Mononuclear cell (primary cell): ENCODE data around the gene ABHD16A. TPM values are rescaled to one million over a fixed set of nuclear protein-coding genes. Genes with fewer than 3 reads are reported as not detected.
A peak's percentile ranks its signal among the peaks of the same experiment; 100 is the strongest.

Experiments
- H3K27me3 ChIP-seq: 2 replicates; pipeline ENCODE4 v1.6.0; 2011; ENCODE audit warnings: low read length, control low read depth; ENCODE audit not compliant: insufficient read depth
- H3K4me1 ChIP-seq: 2 replicates; pipeline ENCODE4 v1.5.1; 2011; ENCODE audit warnings: mild to moderate bottlenecking, low read length, control low read depth; ENCODE audit not compliant: insufficient read depth
- H3K4me3 ChIP-seq: 2 replicates; pipeline ENCODE4 v1.5.1; 2011; ENCODE audit warnings: mild to moderate bottlenecking, low read length, moderate library complexity
- H3K9me3 ChIP-seq: 2 replicates; pipeline ENCODE4 v1.5.1; 2011; ENCODE audit warnings: low read depth, mild to moderate bottlenecking, control low read depth, low read length
- total RNA-seq: library from RNA; depleted of rRNA; stranded (reverse); fragments of >200 nt; gene quantifications from one replicate; pipeline ENCODE4 v1.2.3, GENCODE V29; 2012

The ABHD16A gene
- total RNA-seq, 1 donor, result 36.9 TPM

- no peaks in the 10 kb centered on the region for H3K9me3 ChIP-seq
- peaks cover 12% of the 10 kb centered on the region for H3K4me1 ChIP-seq
- H3K27me3 ChIP-seq, result no peaks in the 10 kb centered on the region
- no peak overlapping the region for H3K4me3 ChIP-seq
These were observed 12.7 kb downstream of the ABHD16A start for GRCh38 chr6:31690231-31691077.

GRCh38 chr6:31689249-31690110 is 13.6 kb downstream of the ABHD16A start:
- peaks cover 12% of the 10 kb centered on the region for H3K4me1 ChIP-seq
- H3K9me3 ChIP-seq, result no peaks in the 10 kb centered on the region
- H3K27me3 ChIP-seq, result no peaks in the 10 kb centered on the region
- H3K4me3 ChIP-seq, result no peak overlapping the region

DNA sequence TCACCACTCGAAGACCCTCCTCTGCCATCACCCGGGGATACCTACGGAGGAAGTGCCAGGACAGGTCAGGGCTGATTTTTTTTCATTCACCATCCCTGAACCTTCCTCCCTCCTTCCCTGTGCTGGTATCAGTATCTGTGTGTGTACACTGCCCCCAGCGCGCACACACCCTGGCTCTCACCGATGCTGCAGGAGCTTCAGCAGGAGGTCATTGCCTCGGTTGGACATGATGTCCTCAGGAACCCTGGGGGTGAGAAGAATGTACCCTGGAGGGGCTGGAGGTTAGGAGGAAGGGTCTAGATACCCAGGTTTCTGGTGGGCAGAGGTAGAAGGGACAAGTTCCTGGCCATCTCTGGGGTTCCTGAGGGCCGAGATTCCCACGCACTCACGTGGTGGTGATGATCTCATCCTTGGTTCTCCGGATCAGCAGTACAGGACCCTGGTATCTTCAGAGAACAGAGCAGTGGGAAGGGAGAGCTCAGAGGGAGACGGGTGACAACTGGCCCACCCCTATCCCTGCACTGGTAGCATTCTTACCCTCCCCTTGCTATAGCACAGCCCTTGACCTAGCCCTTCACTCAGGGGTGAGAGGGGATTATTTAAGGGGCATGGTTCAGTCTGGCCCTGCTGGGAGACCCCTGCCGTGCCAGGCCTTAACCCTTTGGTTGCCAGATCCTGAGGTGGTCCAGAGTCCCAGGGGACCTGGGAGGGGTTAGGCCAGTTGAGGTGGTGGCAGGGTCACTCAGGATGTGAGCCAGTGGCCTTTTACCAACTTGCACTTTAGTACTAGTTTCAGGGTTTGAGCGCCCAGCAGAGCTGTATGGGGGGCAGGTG is 15.0 kb downstream of the ABHD16A start:
- Histone ChIP-seq H3K4me1 (peaks cover 15% of the 10 kb centered on the region), H3K4me3 (no peak overlapping the region), H3K27me3 (no peaks in the 10 kb centered on the region), H3K9me3 (no peaks in the 10 kb centered on the region)

DNA sequence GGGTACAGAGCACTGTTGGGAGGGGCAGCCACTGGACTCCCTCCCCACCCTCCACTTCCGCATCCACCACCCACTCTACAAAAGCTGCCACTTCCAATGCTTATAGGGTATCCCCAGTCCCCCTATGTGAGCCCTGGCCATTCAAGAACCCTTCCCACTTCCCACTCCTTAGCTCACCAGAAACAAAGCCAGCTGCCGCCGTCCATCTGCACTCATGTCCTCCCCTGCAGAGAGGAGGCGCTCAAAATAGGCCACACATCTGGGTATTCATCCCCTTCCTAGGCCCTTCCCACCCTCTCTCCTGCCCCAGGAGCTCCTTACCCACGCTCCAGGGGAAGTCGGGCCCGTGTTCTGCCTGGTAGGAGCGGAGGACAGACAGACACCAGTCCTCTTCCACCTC is 15.8 kb downstream of the ABHD16A start:
- Histone ChIP-seq H3K4me1 (peaks cover 16% of the 10 kb centered on the region), H3K27me3 (no peaks in the 10 kb centered on the region)

GRCh38 chr6:31686483-31686882 is 16.6 kb downstream of the ABHD16A start:
- Histone ChIP-seq H3K4me1 (peaks cover 19% of the 10 kb centered on the region), H3K9me3 (no peaks in the 10 kb centered on the region), H3K4me3 (no peak overlapping the region), H3K27me3 (no peaks in the 10 kb centered on the region)

More for the DNA sequence above, 15.8 kb downstream of the ABHD16A start:
- Histone ChIP-seq H3K9me3 (no peaks in the 10 kb centered on the region), H3K4me3 (no peak overlapping the region)

DNA sequence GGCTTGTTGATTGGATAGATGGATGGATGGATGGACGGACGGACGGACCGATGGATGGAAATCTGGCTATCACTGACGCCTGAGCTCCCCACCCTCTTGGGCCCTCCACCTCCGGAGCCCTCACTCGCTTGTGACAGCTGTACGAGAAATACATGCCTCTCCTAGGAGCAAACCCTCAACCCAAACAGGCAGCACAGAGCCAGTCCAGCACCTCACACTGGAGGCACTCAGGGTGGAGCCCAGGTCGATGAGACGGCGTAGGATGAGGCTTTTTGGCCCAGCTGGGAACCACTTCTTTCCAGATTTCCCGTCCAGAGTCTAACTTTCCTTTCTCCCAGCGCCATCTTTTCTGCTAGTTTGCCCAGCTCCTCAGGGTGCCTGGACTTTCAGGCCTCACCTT is 19.5 kb downstream of the ABHD16A start:
- no peak overlapping the region for H3K4me3 ChIP-seq
- H3K27me3 ChIP-seq, result no peaks in the 10 kb centered on the region
- H3K9me3 ChIP-seq, result no peaks in the 10 kb centered on the region
- peaks cover 21% of the 10 kb centered on the region for H3K4me1 ChIP-seq

DNA sequence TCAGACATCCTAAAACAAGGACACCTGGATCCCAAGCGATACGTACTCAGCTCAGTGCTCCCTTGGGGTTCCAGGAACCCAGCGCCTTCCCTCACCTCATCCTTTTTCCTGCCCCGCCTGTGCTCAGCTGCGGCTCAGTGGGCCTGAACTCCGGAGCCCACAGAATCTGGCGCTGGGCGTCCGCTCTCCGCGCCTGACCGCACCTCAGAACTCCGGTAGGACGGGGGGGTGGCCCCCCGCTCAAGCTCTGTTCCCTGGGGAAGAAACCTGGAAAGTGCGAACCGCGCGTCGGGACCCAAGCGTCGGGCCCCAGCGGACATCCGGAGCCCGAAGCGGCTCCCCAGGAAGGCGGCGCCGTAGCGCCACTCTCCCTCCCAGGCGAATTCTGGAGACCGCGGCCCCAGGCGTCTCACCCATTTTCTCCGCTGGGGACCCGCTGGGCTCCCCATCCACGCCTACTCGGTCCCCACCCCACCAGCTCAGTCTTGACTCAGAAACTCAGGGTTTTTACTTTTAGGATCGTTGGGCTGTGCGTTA is 21.9 kb downstream of the ABHD16A start:
- no peaks in the 10 kb centered on the region for H3K9me3 ChIP-seq

GRCh38 chr6:31680226-31681134 is 22.6 kb downstream of the ABHD16A start, which contains the start of gene LY6G5C:
TSS of gene LY6G5C (minus strand) at chr6:31681067. CDS start at chr6:31680373, 694 bp downstream.
- Histone ChIP-seq H3K4me1 (peaks cover 28% of the 10 kb centered on the region), H3K4me3 (peak within 1 kb of the TSS; percentile 45), H3K9me3 (no peaks in the 10 kb centered on the region), H3K27me3 (no peaks in the 10 kb centered on the region)

More for the DNA sequence above, 21.9 kb downstream of the ABHD16A start:
- Histone ChIP-seq H3K27me3 (no peaks in the 10 kb centered on the region), H3K4me3 (peak overlapping the region; percentile 45), H3K4me1 (peaks cover 27% of the 10 kb centered on the region)

GRCh38 chr6:31677955-31678354 is 25.2 kb downstream of the ABHD16A start:
- peaks cover 24% of the 10 kb centered on the region for H3K4me1 ChIP-seq
- no peaks in the 10 kb centered on the region for H3K27me3 ChIP-seq
- H3K4me3 ChIP-seq, result no peak overlapping the region
- no peaks in the 10 kb centered on the region for H3K9me3 ChIP-seq

DNA sequence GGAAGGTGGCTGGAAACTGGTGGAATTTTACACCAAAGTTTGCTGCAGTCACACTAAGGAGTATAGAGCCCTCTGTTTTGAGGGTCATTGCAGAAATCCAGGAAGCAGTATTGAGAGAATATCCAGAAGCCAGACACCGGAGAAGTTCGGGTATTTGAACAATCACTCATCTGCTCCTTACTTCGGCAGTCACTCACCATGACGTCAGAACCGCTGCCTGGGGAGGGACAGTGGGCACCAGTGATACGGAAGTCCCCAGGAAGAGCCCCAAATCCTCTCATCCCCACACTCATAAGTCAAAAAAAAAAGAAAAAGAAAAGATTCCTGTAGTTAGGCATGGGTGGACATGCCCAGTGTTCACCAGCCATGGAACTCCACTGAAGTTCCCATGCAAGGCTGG is 26.2 kb downstream of the ABHD16A start:
- H3K4me3 ChIP-seq, result no peak overlapping the region
- no peaks in the 10 kb centered on the region for H3K27me3 ChIP-seq

DNA sequence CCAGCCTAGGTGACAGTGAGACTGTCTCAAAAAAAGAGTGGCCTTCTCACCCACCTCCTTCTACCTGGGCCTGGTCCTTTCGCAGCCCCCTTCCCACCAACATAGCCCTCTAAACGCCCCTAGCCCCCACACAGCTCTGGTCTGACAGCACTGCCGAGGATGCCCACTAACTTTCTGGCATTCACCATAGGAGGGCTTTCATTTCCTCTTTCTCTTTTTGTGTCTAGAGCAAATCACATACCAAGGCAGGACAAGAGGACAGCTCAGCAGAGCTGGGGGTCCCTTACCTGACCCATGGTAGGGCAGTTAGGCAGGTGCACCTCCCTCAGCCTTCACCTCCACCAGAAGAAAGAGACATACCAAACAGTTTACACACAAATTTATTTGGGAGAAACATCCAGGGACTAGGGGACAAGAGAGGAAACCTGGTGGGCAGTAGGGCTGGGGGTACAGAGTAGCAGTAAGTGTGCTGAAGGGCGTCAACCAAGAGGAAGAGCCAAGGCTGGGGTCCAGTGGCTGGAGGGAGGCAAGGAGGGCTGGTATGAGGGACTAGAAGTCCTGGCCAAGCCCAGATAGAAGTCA is 26.7 kb downstream of the ABHD16A start:
- Histone ChIP-seq H3K4me1 (peaks cover 20% of the 10 kb centered on the region), H3K9me3 (no peaks in the 10 kb centered on the region), H3K4me3 (no peak overlapping the region), H3K27me3 (no peaks in the 10 kb centered on the region)

More for the DNA sequence above, 26.2 kb downstream of the ABHD16A start:
- no peaks in the 10 kb centered on the region for H3K9me3 ChIP-seq
- H3K4me1 ChIP-seq, result peaks cover 24% of the 10 kb centered on the region

DNA sequence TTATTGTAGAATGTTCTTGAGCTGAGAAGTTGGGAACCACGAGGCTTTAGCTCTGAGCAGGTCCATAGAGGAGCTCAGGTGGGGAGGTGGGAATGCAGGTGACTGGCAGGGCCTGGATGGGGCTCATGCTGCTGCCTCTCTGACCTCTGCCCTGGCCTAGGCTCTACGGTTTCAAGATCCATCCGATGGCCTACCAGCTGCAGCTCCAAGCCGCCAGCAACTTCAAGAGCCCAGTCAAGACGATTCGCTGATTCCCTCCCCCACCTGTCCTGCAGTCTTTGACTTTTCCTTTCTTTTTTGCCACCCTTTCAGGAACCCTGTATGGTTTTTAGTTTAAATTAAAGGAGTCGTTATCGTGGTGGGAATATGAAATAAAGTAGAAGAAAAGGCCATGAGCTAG is 33.4 kb downstream of the ABHD16A start, which contains the start of gene LY6G5B:
Gene LY6G5B (plus strand): TSS at position 301 of the 400 bp plus-strand sequence. CDS start 975 bp downstream, outside the sequence.
- Histone ChIP-seq H3K4me3 (no peak within 1 kb of the TSS), H3K27me3 (no peaks in the 10 kb centered on the region), H3K4me1 (peaks cover 23% of the 10 kb centered on the region)

DNA sequence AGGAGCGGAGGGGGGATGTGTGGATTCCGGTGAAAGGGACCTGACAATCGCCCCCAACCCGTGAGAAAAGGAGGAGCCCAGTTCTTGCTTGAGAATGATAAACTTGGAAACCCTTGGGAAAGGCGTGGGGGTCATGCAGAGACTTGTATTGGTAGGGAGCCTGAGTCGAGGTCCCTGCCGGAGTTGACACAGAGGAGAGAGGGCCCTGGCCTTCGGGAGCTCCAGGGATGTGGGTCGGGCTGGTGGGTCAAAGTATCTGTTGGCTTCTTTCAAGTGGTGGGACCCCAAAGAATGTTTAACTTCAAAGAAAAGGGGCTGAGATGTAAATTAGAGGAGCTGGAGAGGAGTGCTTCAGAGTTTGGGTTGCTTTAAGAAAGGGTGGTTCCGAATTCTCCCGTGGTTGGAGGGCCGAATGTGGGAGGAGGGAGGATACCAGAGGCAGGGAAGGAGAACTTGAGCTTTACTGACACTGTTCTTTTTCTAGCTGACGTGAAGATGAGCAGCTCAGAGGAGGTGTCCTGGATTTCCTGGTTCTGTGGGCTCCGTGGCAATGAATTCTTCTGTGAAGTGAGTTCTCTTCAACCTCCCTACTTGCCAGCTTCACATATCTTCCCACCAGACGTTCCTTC is 36.7 kb downstream of the ABHD16A start:
- Histone ChIP-seq H3K4me3 (peak overlapping the region; percentile 86), H3K27me3 (no peaks in the 10 kb centered on the region), H3K4me1 (peaks cover 53% of the 10 kb centered on the region), H3K9me3 (no peaks in the 10 kb centered on the region)

More for the DNA sequence above, 33.4 kb downstream of the ABHD16A start, which contains the start of gene LY6G5B:
- no peaks in the 10 kb centered on the region for H3K9me3 ChIP-seq
